Astrocyte (in vitro differentiated cells and primary cell): ENCODE measurements around the gene CCNL1. TPM values are rescaled to one million over a fixed set of nuclear protein-coding genes. Genes with fewer than 3 reads are reported as not detected.

Source experiments
- DNase-seq: peaks from one replicate; pipeline ENCODE4 v3.0.0-alpha.2; 2010; ENCODE audit warnings: low read depth
- FAIRE-seq: peaks from 2 replicates; lab custom pipeline; 2011; peaks lifted over from hg19 to GRCh38; lab: Jason Lieb, UNC
- H2AFZ ChIP-seq: 2 replicates; pipeline ENCODE4 v1.6.0; 2012; ENCODE audit warnings: low read depth, low read length, inconsistent platforms
- H3K27ac ChIP-seq: 2 replicates; pipeline ENCODE4 v1.5.1; 2011; ENCODE audit warnings: low read depth, low read length, inconsistent platforms
- H3K27me3 ChIP-seq: 2 replicates; pipeline ENCODE4 v1.6.0; 2011; ENCODE audit warnings: low read length, inconsistent platforms; ENCODE audit not compliant: insufficient read depth
- H3K36me3 ChIP-seq: 2 replicates; pipeline ENCODE4 v1.5.1; 2011; ENCODE audit warnings: low read length, inconsistent platforms; ENCODE audit not compliant: insufficient read depth
- H3K4me1 ChIP-seq: 2 replicates; pipeline ENCODE4 v1.5.1; 2011; ENCODE audit warnings: low read length, inconsistent platforms; ENCODE audit not compliant: insufficient read depth
- H3K4me2 ChIP-seq: 2 replicates; pipeline ENCODE4 v1.6.0; 2012; ENCODE audit warnings: low read length, inconsistent platforms
- H3K4me3 ChIP-seq: 2 replicates; pipeline ENCODE4 v1.5.1; 2011; ENCODE audit warnings: low read depth, mild to moderate bottlenecking, low read length, inconsistent platforms; ENCODE audit not compliant: insufficient read depth
- H3K79me2 ChIP-seq: 2 replicates; pipeline ENCODE4 v1.6.0; 2012; ENCODE audit warnings: mild to moderate bottlenecking, low read length, inconsistent platforms; ENCODE audit not compliant: insufficient read depth
- H3K9ac ChIP-seq: 2 replicates; pipeline ENCODE4 v1.6.0; 2012; ENCODE audit warnings: mild to moderate bottlenecking, low read length, inconsistent platforms
- H3K9me3 ChIP-seq: 2 replicates; pipeline ENCODE4 v1.5.1; 2012; ENCODE audit warnings: low read depth, mild to moderate bottlenecking, low read length, inconsistent platforms; ENCODE audit not compliant: insufficient read depth
- H4K20me1 ChIP-seq: 2 replicates; pipeline ENCODE4 v1.6.0; 2012; ENCODE audit warnings: low read length, inconsistent platforms; ENCODE audit not compliant: insufficient read depth
- H3K27ac Mint-ChIP-seq: one replicate; pipeline ENCODE4 v1.8.0; 2021; ENCODE audit warnings: mild to moderate bottlenecking, mixed read lengths; ENCODE audit not compliant: unreplicated experiment
- H3K27me3 Mint-ChIP-seq: one replicate; pipeline ENCODE4 v1.8.0; 2021; ENCODE audit warnings: low read depth, mixed read lengths; ENCODE audit not compliant: unreplicated experiment
- H3K36me3 Mint-ChIP-seq: one replicate; pipeline ENCODE4 v1.8.0; 2021; ENCODE audit warnings: low read depth, mixed read lengths; ENCODE audit not compliant: unreplicated experiment
- H3K4me1 Mint-ChIP-seq: one replicate; pipeline ENCODE4 v1.8.0; 2021; ENCODE audit warnings: low read depth, mixed read lengths; ENCODE audit not compliant: unreplicated experiment
- H3K4me3 Mint-ChIP-seq: one replicate; pipeline ENCODE4 v1.8.0; 2021; ENCODE audit warnings: mild to moderate bottlenecking, moderate library complexity, mixed read lengths; ENCODE audit not compliant: unreplicated experiment
- H3K9me3 Mint-ChIP-seq: one replicate; pipeline ENCODE4 v1.8.0; 2021; ENCODE audit warnings: mild to moderate bottlenecking, mixed read lengths; ENCODE audit not compliant: unreplicated experiment
- EZH2 ChIP-seq: IDR thresholded peaks from 2 replicates; pipeline ENCODE4 v1.6.1; 2012; ENCODE audit warnings: mild to moderate bottlenecking, low read length, inconsistent platforms; ENCODE audit not compliant: insufficient read depth
- total RNA-seq: library from RNA; stranded (reverse); gene quantifications from 2 replicates; pipeline ENCODE4 v1.2.1, GENCODE V29; 2021
- TF ChIP-seq, protein P1 (sequence below): IDR thresholded peaks from 2 replicates; pipeline ENCODE4 v1.5.1; 2011; ENCODE audit warnings: low read depth, mild to moderate bottlenecking, inconsistent platforms, low read length, moderate library complexity; ENCODE audit not compliant: insufficient read depth

Gene CCNL1
- total RNA-seq, 1 donor from 2014 or later: 66.8 TPM

DNA sequence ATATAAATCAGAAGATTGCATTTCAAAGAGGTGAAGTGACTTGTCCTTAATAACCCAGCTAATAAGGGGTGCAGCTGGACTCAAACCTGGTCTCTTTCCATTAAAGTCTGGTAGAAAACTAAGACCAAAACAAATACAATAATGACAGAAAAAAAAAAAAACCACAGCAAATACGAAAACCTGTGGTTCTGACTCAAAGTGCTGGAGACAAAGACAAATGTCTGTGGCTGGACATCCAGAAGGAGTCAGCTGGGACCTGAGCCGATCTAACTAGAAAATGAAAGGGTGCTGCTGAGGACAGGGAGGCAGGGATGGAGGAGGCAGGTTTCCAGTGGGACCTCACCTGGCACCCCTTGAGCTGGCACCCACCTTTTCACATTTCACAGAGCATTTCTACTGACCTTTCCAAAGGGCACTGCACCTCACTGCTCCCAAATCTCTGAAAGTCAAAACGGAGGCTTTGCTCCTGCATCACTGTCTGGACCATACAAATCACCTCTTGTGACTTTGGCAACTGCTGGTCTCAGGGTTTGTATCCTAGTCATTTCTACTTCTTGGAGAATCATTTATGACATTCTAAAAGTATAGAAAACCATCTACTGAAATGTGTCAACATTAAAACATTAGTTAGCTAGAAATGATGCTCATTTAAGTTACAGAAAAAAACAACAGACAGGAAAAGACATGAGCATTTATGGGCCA lies 61.7 kb downstream of the CCNL1 start:
- FAIRE-seq (no peak), DNase-seq (peak; percentile 83)
- peak overlapping the region; percentile 23 for H3K4me2 ChIP-seq
- peaks cover 18% of the 10 kb centered on the region for H3K4me1 Mint-ChIP-seq
- no peaks in the 10 kb centered on the region for H3K9me3 ChIP-seq
- H2AFZ ChIP-seq: no peak overlapping the region
- H4K20me1 ChIP-seq: no peaks in the 10 kb centered on the region
- TF ChIP-seq EZH2: no peak
- TF ChIP-seq, protein P1, sequence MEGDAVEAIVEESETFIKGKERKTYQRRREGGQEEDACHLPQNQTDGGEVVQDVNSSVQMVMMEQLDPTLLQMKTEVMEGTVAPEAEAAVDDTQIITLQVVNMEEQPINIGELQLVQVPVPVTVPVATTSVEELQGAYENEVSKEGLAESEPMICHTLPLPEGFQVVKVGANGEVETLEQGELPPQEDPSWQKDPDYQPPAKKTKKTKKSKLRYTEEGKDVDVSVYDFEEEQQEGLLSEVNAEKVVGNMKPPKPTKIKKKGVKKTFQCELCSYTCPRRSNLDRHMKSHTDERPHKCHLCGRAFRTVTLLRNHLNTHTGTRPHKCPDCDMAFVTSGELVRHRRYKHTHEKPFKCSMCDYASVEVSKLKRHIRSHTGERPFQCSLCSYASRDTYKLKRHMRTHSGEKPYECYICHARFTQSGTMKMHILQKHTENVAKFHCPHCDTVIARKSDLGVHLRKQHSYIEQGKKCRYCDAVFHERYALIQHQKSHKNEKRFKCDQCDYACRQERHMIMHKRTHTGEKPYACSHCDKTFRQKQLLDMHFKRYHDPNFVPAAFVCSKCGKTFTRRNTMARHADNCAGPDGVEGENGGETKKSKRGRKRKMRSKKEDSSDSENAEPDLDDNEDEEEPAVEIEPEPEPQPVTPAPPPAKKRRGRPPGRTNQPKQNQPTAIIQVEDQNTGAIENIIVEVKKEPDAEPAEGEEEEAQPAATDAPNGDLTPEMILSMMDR: no peak
- no peak overlapping the region for H3K4me3 ChIP-seq
- no peak overlapping the region for H3K27ac Mint-ChIP-seq
- no peaks in the 10 kb centered on the region for H3K27me3 ChIP-seq
- H3K36me3 ChIP-seq: no peaks in the 10 kb centered on the region
- no peak overlapping the region for H3K4me3 Mint-ChIP-seq
- H3K79me2 ChIP-seq: no peaks in the 10 kb centered on the region
- peaks cover 2% of the 10 kb centered on the region for H3K27me3 Mint-ChIP-seq
- no peak overlapping the region for H3K27ac ChIP-seq
- peaks cover 18% of the 10 kb centered on the region for H3K4me1 ChIP-seq
- H3K9me3 Mint-ChIP-seq: peaks cover 4% of the 10 kb centered on the region
- H3K36me3 Mint-ChIP-seq: no peaks in the 10 kb centered on the region
- H3K9ac ChIP-seq: no peak overlapping the region
